NCI-H2227 treated with DMSO at 0.1 percent for 48 hours (cell line): ENCODE results near the gene MINK1.

ENCODE experiments used
- DNase-seq: peaks from one replicate; lab custom pipeline; 2025; lab: John Stamatoyannopoulos, UW

Gene MINK1

GRCh38 chr17:4872786-4873185 lies 39.6 kb downstream of the MINK1 start:
- DNase-seq, result no peak

GRCh38 chr17:4877089-4877488 lies 43.9 kb downstream of the MINK1 start:
- no peak for DNase-seq

- no peak for DNase-seq
These were observed 46.5 kb downstream of the MINK1 start for GRCh38 chr17:4879601-4880000.

GRCh38 chr17:4880857-4881256 lies 47.7 kb downstream of the MINK1 start:
- DNase-seq, result no peak

GRCh38 chr17:4881761-4882555 lies 48.8 kb downstream of the MINK1 start:
- DNase-seq, result no peak

GRCh38 chr17:4884489-4884888 lies 51.3 kb downstream of the MINK1 start:
- DNase-seq, result no peak

- DNase-seq, result no peak
These were observed 53.7 kb downstream of the MINK1 start for GRCh38 chr17:4886830-4887229.

- no peak for DNase-seq
These were observed 54.4 kb downstream of the MINK1 start for GRCh38 chr17:4887581-4887980.

GRCh38 chr17:4891411-4892410 lies 58.6 kb downstream of the MINK1 start:
- DNase-seq, result no peak

- DNase-seq, result no peak
These were observed 59.5 kb downstream of the MINK1 start for GRCh38 chr17:4892499-4893221.

- DNase-seq, result no peak
These were observed 60.1 kb downstream of the MINK1 start for GRCh38 chr17:4893272-4893671.

GRCh38 chr17:4893721-4894560 lies 60.8 kb downstream of the MINK1 start:
- no peak for DNase-seq

GRCh38 chr17:4895121-4895520 lies 62.0 kb downstream of the MINK1 start:
- DNase-seq, result no peak

GRCh38 chr17:4895657-4896331 lies 62.7 kb downstream of the MINK1 start:
- DNase-seq, result no peak

GRCh38 chr17:4896332-4897197 lies 63.4 kb downstream of the MINK1 start:
- no peak for DNase-seq

GRCh38 chr17:4897198-4897687 lies 64.1 kb downstream of the MINK1 start:
- DNase-seq, result no peak

- no peak for DNase-seq
These were observed 64.6 kb downstream of the MINK1 start for GRCh38 chr17:4897785-4898184.

GRCh38 chr17:4898351-4898750 lies 65.2 kb downstream of the MINK1 start:
- DNase-seq, result no peak

GRCh38 chr17:4898927-4899326 lies 65.8 kb downstream of the MINK1 start:
- no peak for DNase-seq
